ENCODE data around the gene RPIA. TPM values are rescaled to one million over a fixed set of nuclear protein-coding genes. Genes with fewer than 3 reads are reported as not detected.

The RPIA gene
- total and polyA plus RNA-seq, 2 of the 4 experiments (the other 2 are of a cell fraction), result 4.1 to 8.6 TPM

DNA sequence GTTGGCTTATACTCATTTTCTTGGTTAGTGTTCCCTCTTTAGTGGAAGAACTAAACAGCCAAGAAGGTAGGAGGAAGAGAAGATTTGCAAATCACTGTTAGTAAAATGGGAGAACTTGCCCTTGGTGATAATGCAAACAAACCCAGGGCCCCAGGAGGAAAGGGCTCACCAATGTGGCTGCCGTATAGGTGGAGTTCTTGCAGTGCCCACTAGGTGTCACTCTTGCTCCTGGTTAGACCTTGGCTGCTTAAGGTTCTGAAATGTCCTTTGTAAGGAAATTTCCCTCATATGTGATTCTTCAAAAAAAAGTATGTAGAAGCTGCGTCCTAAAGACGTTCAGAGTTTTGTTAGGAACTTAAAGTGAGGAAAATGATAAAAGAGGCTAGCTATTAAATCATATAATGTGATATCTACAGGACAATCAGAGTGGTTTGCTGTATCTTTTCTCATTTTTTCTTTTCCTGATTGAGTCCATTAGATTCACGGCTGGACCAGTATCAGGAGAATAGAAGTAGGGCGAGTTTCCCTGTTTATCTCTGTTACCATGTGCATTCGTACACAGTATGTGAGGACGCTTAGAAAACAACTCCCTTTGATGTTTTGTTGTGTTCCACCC, 48.6 kb downstream of the RPIA start:
- dilution Hi-C loops (cut with HindIII; ENCODE audit: low sequenced_read_pairs, unreplicated experiment), result no loop called here
- H4K8ac ChIP-seq (ENCODE audit: low read depth in 2 of 2, low read length in 2 of 2), result no peak overlapping the region
- H3K18ac ChIP-seq (ENCODE audit: low read depth, low read length), result no peak overlapping the region
- H3K27ac ChIP-seq (ENCODE audit: insufficient read depth, low read length), result no peak overlapping the region
- ChIA-PET POLR2A (ENCODE audit: unreplicated experiment) (no interaction called here), CTCF (interaction anchor here (0.6 to 2.5 kb wide), 3 partner anchors 20 to 140 kb away, joined by 3 to 7 read pairs (median 5); no protein-coding TSS in a partner anchor)
- H3K23ac ChIP-seq (ENCODE audit: low read depth, low read length), result no peak overlapping the region
- no peak overlapping the region for H2AK5ac ChIP-seq (ENCODE audit: low read depth, low read length)
- H2BK15ac ChIP-seq (ENCODE audit: low read depth, low read length), result no peak overlapping the region
- no peak overlapping the region for H3K4me2 ChIP-seq (ENCODE audit: low read depth, low read length)
- H3K9ac ChIP-seq (ENCODE audit: low read depth, low read length), result no peak overlapping the region
- H2AK9ac ChIP-seq (replicated peaks; ENCODE audit: low read depth, low read length, poor library complexity), result no peak overlapping the region
- H3K14ac ChIP-seq (replicated peaks; ENCODE audit: low read depth, low read length), result no peak overlapping the region
- no TSS peak for BruUV-seq (replicated peaks)
- no peaks in the 10 kb centered on the region for H3K27me3 ChIP-seq (ENCODE audit: control insufficient read depth, insufficient read depth, low read length)
- ATAC-seq (ENCODE audit: low read depth), result peak; percentile 99
- H3K9me3 ChIP-seq (ENCODE audit: control insufficient read depth, insufficient read depth, low read length), result no peaks in the 10 kb centered on the region
- no peak overlapping the region for H4K91ac ChIP-seq (ENCODE audit: insufficient read depth, low read depth, low read length)
- H2BK120ac ChIP-seq (ENCODE audit: low read depth, low read length), result no peak overlapping the region
- H3K4me1 ChIP-seq (ENCODE audit: control insufficient read depth, insufficient read depth, low read length), result no peaks in the 10 kb centered on the region; the same call in 1 of the 2 replicates
- no peak overlapping the region for H3K56ac ChIP-seq (ENCODE audit: extremely low read depth, insufficient read depth, low read length)
- peaks cover 13% of the 10 kb centered on the region for H3K36me3 ChIP-seq (ENCODE audit: control insufficient read depth, insufficient read depth, low read length)
- H3K4me3 ChIP-seq (ENCODE audit: insufficient read depth, low read depth, low read length), result no peak overlapping the region
- H3K9me1 ChIP-seq (ENCODE audit: insufficient read depth, low read length), result no peaks in the 10 kb centered on the region
- in situ Hi-C loops (cut with MboI; ENCODE audit: low sequenced_read_pairs), result no loop called here
- no peak overlapping the region for H4K5ac ChIP-seq (ENCODE audit: low read depth, low read length)
- TF ChIP-seq FOS (IDR thresholded peaks at IDR 0.05; ENCODE audit: low read depth, low read length) (no peak), MXI1 (IDR thresholded peaks at IDR 0.05; ENCODE audit: borderline replicate concordance, low read depth, low read length) (no peak), BHLHE40 (IDR thresholded peaks at IDR 0.05; ENCODE audit: low read depth, low read length) (no peak), MAFK (IDR thresholded peaks at IDR 0.05; ENCODE audit: low read depth, low read length) (no peak), SMC3 (IDR thresholded peaks at IDR 0.05; ENCODE audit: low read depth, low read length) (peak; percentile 51), RAD21 (IDR thresholded peaks at IDR 0.05; ENCODE audit: low read length) (peak; percentile 74), CTCF (conservative IDR thresholded peaks at IDR 0.05; ENCODE audit: low read depth, low read length) (peak; percentile 87), RFX5 (IDR thresholded peaks at IDR 0.05; ENCODE audit: low read depth, low read length) (no peak)
- H3K79me1 ChIP-seq (ENCODE audit: low read depth in 1 of 2, low read length in 2 of 2), result peaks cover 0 to 3% of the 10 kb centered on the region in 2 experiments; a peak in 2 of 4 replicates
- DNase-seq, result peak; percentile 72
- no peak overlapping the region for H2BK5ac ChIP-seq (ENCODE audit: low read depth, low read length, poor library complexity, severe bottlenecking)
- no CpG with 5 or more reads among the region's 7 CpGs for WGBS, 2 experiments (ENCODE audit: extremely low coverage in 2 of 2, insufficient read length in 1 of 2)
- no peak overlapping the region for H3K4ac ChIP-seq (ENCODE audit: low read depth, low read length)
- no peaks in the 10 kb centered on the region for H4K20me1 ChIP-seq (ENCODE audit: insufficient read depth, low read length)
- H2BK20ac ChIP-seq (ENCODE audit: low read depth, low read length), result no peak overlapping the region
- intact Hi-C loops (cut with micrococcal nuclease), result loop anchor here (1.0 kb wide), 2 partner anchors 134 to 179 kb away; no protein-coding TSS in a partner anchor
- H2AFZ ChIP-seq (replicated peaks; ENCODE audit: low read length, poor library complexity), result no peak overlapping the region
